HepG2 (cell line): ENCODE results near the gene PTPRM. TPM values are rescaled to one million over a fixed set of nuclear protein-coding genes. Genes with fewer than 3 reads are reported as not detected.

Experiments
- ATAC-seq: fragments of 200-7000 bp; cut with Tn5 transposase; 3 replicates; pipeline ENCODE4 v1.9.1; 2020; ENCODE audit warnings: mild to moderate bottlenecking, moderate library complexity
- BruUV-seq: library from RNA; stranded (reverse); fragments of 400-500 nt; replicated peaks from 2 replicates; lab custom pipeline; 2021; lab: Mats Ljungman, UMichigan
- CTCF ChIA-PET: fragments of 300-600 bp; formaldehyde crosslinking; extraction: SDS; loops from one replicate; lab custom pipeline; 2021; ENCODE audit warnings: low total read pairs, inconsistent platforms, low intra/inter-chr PET ratio; lab: Yijun Ruan, JAX
- POLR2A ChIA-PET: fragments of 350-600 bp; sonication (Branson Sonifier 250); formaldehyde crosslinking; loops from one replicate; lab custom pipeline; 2020; ENCODE audit warnings: antibody characterized with exemption, inconsistent platforms; lab: Yijun Ruan, JAX
- DNase-seq: peaks from one replicate; pipeline ENCODE4 v3.0.0-alpha.2; 2015; ENCODE audit warnings: low spot score
- FAIRE-seq: peaks from 3 replicates; lab custom pipeline; 2011; peaks lifted over from hg19 to GRCh38; lab: Jason Lieb, UNC
- H2AFZ ChIP-seq: one replicate; pipeline ENCODE4 v1.6.1; 2011; ENCODE audit warnings: low read length, inconsistent platforms
- H3K27ac ChIP-seq: fragments of 300-600 bp; 3 replicates; pipeline ENCODE4 v1.8.0; 2011; ENCODE audit warnings: mixed run types, mild to moderate bottlenecking, mixed read lengths, low read length, inconsistent platforms; ENCODE audit not compliant: insufficient read depth; ENCODE audit errors: extremely low read length
- H3K27me3 ChIP-seq, 2 experiments: fragments of 200-600 bp in 1 of 2; 2 replicates in 1 of 2; 3 replicates in 1 of 2; pipeline versions ENCODE4 v1.6.0 to v1.8.0; 2011; ENCODE audit warnings: low read length in 2 of 2, mild to moderate bottlenecking in 2 of 2, moderate library complexity in 2 of 2, inconsistent platforms in 1 of 2; ENCODE audit not compliant: insufficient read depth in 2 of 2, control insufficient read depth in 1 of 2
- H3K36me3 ChIP-seq, 2 experiments: fragments of 200-600 bp in 1 of 2; replicated peaks in 1 of 2; 2 replicates in 1 of 2; 3 replicates in 1 of 2; pipeline versions ENCODE4 v1.5.1 to v1.8.0; 2011; ENCODE audit warnings: low read length in 2 of 2, inconsistent platforms in 1 of 2; ENCODE audit not compliant: insufficient read depth in 2 of 2, control insufficient read depth in 1 of 2
- H3K4me1 ChIP-seq: 2 replicates; pipeline ENCODE4 v1.5.1; 2012; ENCODE audit warnings: low read length, inconsistent platforms; ENCODE audit not compliant: insufficient read depth
- H3K4me2 ChIP-seq: 2 replicates; pipeline ENCODE4 v1.6.0; 2011; ENCODE audit warnings: low read depth, low read length, inconsistent platforms
- H3K4me3 ChIP-seq, 3 experiments: fragments of 200-600 bp in 1 of 3; sonication (generic), shearing (Covaris generic) in 1 of 3; replicated peaks in 1 of 3; 2 replicates each; pipeline ENCODE4 v1.5.1; 2011 to 2016; ENCODE audit warnings: low read length in 3 of 3, inconsistent platforms in 2 of 3, low read depth in 2 of 3, mild to moderate bottlenecking in 2 of 3, control low read depth in 1 of 3, mixed read lengths in 1 of 3; ENCODE audit not compliant: insufficient read depth in 1 of 3
- H3K79me2 ChIP-seq: one replicate; pipeline ENCODE4 v1.6.1; 2011; ENCODE audit warnings: low read length, inconsistent platforms; ENCODE audit not compliant: insufficient read depth
- H3K9ac ChIP-seq: 2 replicates; pipeline ENCODE4 v1.6.0; 2011; ENCODE audit warnings: mild to moderate bottlenecking, low read depth, low read length, inconsistent platforms; ENCODE audit not compliant: insufficient read depth
- H3K9me3 ChIP-seq: 2 replicates; pipeline ENCODE4 v1.5.1; 2012; ENCODE audit warnings: mild to moderate bottlenecking, low read length
- H4K20me1 ChIP-seq: 2 replicates; pipeline ENCODE4 v1.6.0; 2011; ENCODE audit warnings: inconsistent platforms, mild to moderate bottlenecking, low read length, moderate library complexity; ENCODE audit not compliant: insufficient read depth
- ATRX ChIP-seq: sonication (generic); formaldehyde crosslinking; IDR thresholded peaks from 2 replicates; pipeline ENCODE4 v1.4.0; 2020; ENCODE audit warnings: missing genetic modification reagents, borderline replicate concordance
- CEBPG ChIP-seq: IDR thresholded peaks from 2 replicates; pipeline ENCODE4 v1.6.1; 2016
- IKZF5 ChIP-seq: IDR thresholded peaks from 2 replicates; pipeline ENCODE4 v1.6.1; 2018; ENCODE audit warnings: missing genetic modification reagents, mild to moderate bottlenecking, missing compliant biosample characterization
- LBX2 ChIP-seq: sonication (generic); formaldehyde crosslinking; IDR thresholded peaks from 2 replicates; pipeline ENCODE4 v1.5.0; 2020; ENCODE audit warnings: missing genetic modification reagents, mild to moderate bottlenecking, borderline replicate concordance
- MZF1 ChIP-seq: sonication (generic); formaldehyde crosslinking; IDR thresholded peaks from 2 replicates; pipeline ENCODE4 v1.8.1; 2023; ENCODE audit warnings: mild to moderate bottlenecking, missing genetic modification reagents, borderline replicate concordance
- SIX4 ChIP-seq: sonication (generic); formaldehyde crosslinking; IDR thresholded peaks from 2 replicates; pipeline ENCODE4 v1.4.0; 2020; ENCODE audit warnings: missing genetic modification reagents
- ZBED4 ChIP-seq: sonication (generic); formaldehyde crosslinking; IDR thresholded peaks from 2 replicates; pipeline ENCODE4 v1.4.0; 2020; ENCODE audit warnings: missing genetic modification reagents, borderline replicate concordance
- ZNF574 ChIP-seq: sonication (generic); formaldehyde crosslinking; IDR thresholded peaks from 2 replicates; pipeline ENCODE4 v1.4.0; 2020; ENCODE audit warnings: missing genetic modification reagents
- ZNF776 ChIP-seq: sonication (generic); formaldehyde crosslinking; IDR thresholded peaks from 2 replicates; pipeline ENCODE4 v1.4.0; 2020; ENCODE audit warnings: mild to moderate bottlenecking, missing genetic modification reagents
- ZNF780A ChIP-seq: sonication (generic); formaldehyde crosslinking; IDR thresholded peaks from 2 replicates; pipeline ENCODE4 v1.8.0; 2022; ENCODE audit warnings: mild to moderate bottlenecking, missing genetic modification reagents, moderate library complexity
- WGBS: methylation state at CpG from one replicate; pipeline ENCODE4 v1.1.6; 2017; ENCODE audit warnings: low lambda C conversion rate; 5-methylcytosine and 5-hydroxymethylcytosine counted together
- in situ Hi-C: cut with HindIII; loops from 2 replicates; pipeline ENCODE4 v1.10.0; 2017; ENCODE audit warnings: low pct_unique_long_range_greater_than_20kb; ENCODE audit not compliant: extremely low pct_ligation_motif_present
- intact Hi-C: fragments of 100-400 bp; cut with micrococcal nuclease; formaldehyde crosslinking; loops from one replicate; pipeline ENCODE4 v1.10.0; 2022; ENCODE audit not compliant: unreplicated experiment
- polyA plus RNA-seq, 8 experiments: library from polyadenylated mRNA; depleted of rRNA in 3 of 8; stranded (reverse) in 7 of 8; unstranded in 1 of 8; fragments of >200 nt; fragmentation: Illumina TruSeq in 4 of 8; extraction: Trizol in 4 of 8; gene quantifications; 2 replicates each; pipeline versions ENCODE4 v1.2.1 to v1.2.3, GENCODE V29; 2011 to 2016; ENCODE audit warnings: low read depth in 4 of 8, missing spikeins in 1 of 8, mixed read lengths in 1 of 8; ENCODE audit not compliant: insufficient read depth in 1 of 8
- total RNA-seq, 5 experiments: library from RNA; depleted of rRNA; stranded (reverse); fragments of >200 nt; fragmentation: Illumina TruSeq; extraction: Trizol; gene quantifications; 2 replicates each; pipeline ENCODE4 v1.2.3, GENCODE V29; 2016; ENCODE audit warnings: low read depth in 1 of 5

Gene PTPRM
- total and polyA plus RNA-seq, 2 of the 13 experiments (the other 11 are each of a cell fraction or from before 2014, with no cell fraction given) = 12.6 to 108 TPM

GRCh38 chr18:7786569-7786968, 219.5 kb downstream of the PTPRM start:
- in situ Hi-C loops (loop anchor here (10.0 to 25.0 kb wide), 2 partner anchors 524 to 608 kb away; no protein-coding TSS in a partner anchor), intact Hi-C loops (no loop called here)
- Histone ChIP-seq H3K4me2 (no peak overlapping the region), H3K27ac (no peak overlapping the region), H3K4me1 (peaks cover 12% of the 10 kb centered on the region), H3K36me3 (peaks cover 0 to 2% of the 10 kb centered on the region in 2 experiments; a peak in 2 of 5 replicates), H3K4me3 (no peak overlapping the region), H2AFZ (no peak overlapping the region), H3K9ac (no peak overlapping the region), H4K20me1 (no peaks in the 10 kb centered on the region), H3K9me3 (no peaks in the 10 kb centered on the region), H3K79me2 (no peaks in the 10 kb centered on the region), H3K27me3 (no peaks in the 10 kb centered on the region)
- CTCF ChIA-PET = no interaction called here
- FAIRE-seq (no peak), ATAC-seq (no peak), DNase-seq (no peak)
- BruUV-seq = no TSS peak
- POLR2A ChIA-PET = no interaction called here
- 100% methylated on average over 1 of the region's 1 CpG for WGBS
- TF ChIP-seq LBX2 (CRISPR knock-in tag) (no peak), ZBED4 (CRISPR knock-in tag) (no peak)

- 93% methylated on average over 2 of the region's 2 CpGs for WGBS
- no peak for TF ChIP-seq ATRX
- no peak for TF ChIP-seq MZF1 (CRISPR knock-in tag)
- TF ChIP-seq CEBPG (CRISPR knock-in tag) = no peak
- no peak for TF ChIP-seq ZNF776 (CRISPR knock-in tag)
- no peak for TF ChIP-seq ZNF780A
- TF ChIP-seq ZNF574 (CRISPR knock-in tag) = no peak
- no peak for TF ChIP-seq SIX4
- TF ChIP-seq IKZF5 (CRISPR knock-in tag) = no peak
These were observed 220.2 kb downstream of the PTPRM start for GRCh38 chr18:7787339-7787738.

More at GRCh38 chr18:7787339-7787738, 220.2 kb downstream of the PTPRM start:
- intact Hi-C loops = no loop called here
- Histone ChIP-seq H3K9ac (no peak overlapping the region), H3K27me3 (no peaks in the 10 kb centered on the region), H3K79me2 (no peaks in the 10 kb centered on the region), H3K4me2 (no peak overlapping the region), H3K27ac (no peak overlapping the region), H3K4me3 (no peak overlapping the region), H4K20me1 (no peaks in the 10 kb centered on the region), H2AFZ (no peak overlapping the region), H3K9me3 (no peaks in the 10 kb centered on the region), H3K4me1 (peaks cover 12% of the 10 kb centered on the region), H3K36me3 (peaks cover 0 to 2% of the 10 kb centered on the region in 2 experiments; a peak in 1 of 5 replicates)
- POLR2A ChIA-PET = no interaction called here
- CTCF ChIA-PET = no interaction called here
- no peak for FAIRE-seq
- in situ Hi-C loops = loop anchor here (10.0 to 25.0 kb wide), 2 partner anchors 525 to 607 kb away; no protein-coding TSS in a partner anchor
- no peak for ATAC-seq
- BruUV-seq = no TSS peak
- no peak for DNase-seq
